Measurements from ENCODE around the gene HOXC4. TPM values are rescaled to one million over a fixed set of nuclear protein-coding genes. Genes with fewer than 3 reads are reported as not detected.

HOXC4 gene
- total and polyA plus RNA-seq, 10 of the 15 experiments (the other 5 are each of a cell fraction or from before 2014, with no cell fraction given) = 1.0 to 11.4 (median 4.2) TPM

- SMC1A ChIA-PET (ENCODE audit: uncharacterized antibody, unreplicated experiment) = interaction anchor here (1.0 to 2.7 kb wide), 4 partner anchors 10 to 150 kb away, joined by 3 to 9 read pairs (median 3); partner anchors contain the start of genes HOXC4 and HOXC6
- Histone ChIP-seq H3K36me3 (ENCODE audit: control insufficient read depth in 2 of 2, insufficient read depth in 2 of 2, low read length in 1 of 2) (no peaks in the 10 kb centered on the region), H3K4me2 (ENCODE audit: control insufficient read depth, insufficient read depth) (no peak overlapping the region), H3K4me1 (ENCODE audit: control insufficient read depth, insufficient read depth, low read length) (no peaks in the 10 kb centered on the region), H3K79me2 (ENCODE audit: control insufficient read depth, insufficient read depth, low read length) (no peaks in the 10 kb centered on the region), H3K9ac (ENCODE audit: control insufficient read depth, insufficient read depth, low read length) (no peak overlapping the region), H3K9me3 (replicated peaks; ENCODE audit: control insufficient read depth, insufficient read depth, low read length) (no peaks in the 10 kb centered on the region; the same call in 2 of the 3 replicates), H3K4me3 (no peak overlapping the region), H3K27ac (ENCODE audit: control insufficient read depth, insufficient read depth) (no peak overlapping the region), H4K20me1 (ENCODE audit: control insufficient read depth, insufficient read depth) (no peaks in the 10 kb centered on the region), H3K27me3 (replicated peaks in 1 of 2; ENCODE audit: control insufficient read depth in 2 of 2, insufficient read depth in 2 of 2, low read length in 1 of 2) (peaks cover 1 to 7% of the 10 kb centered on the region in 2 experiments; a peak in 2 of 4 replicates), H2AFZ (ENCODE audit: control insufficient read depth, low read depth, low read length) (no peak overlapping the region)
- intact Hi-C loops (cut with micrococcal nuclease; ENCODE audit: unreplicated experiment) = no loop called here
- no peak for FAIRE-seq
- in situ Hi-C loops (cut with MboI) = no loop called here
- DNase-seq (ENCODE audit: low read depth, low spot score) = no peak
- WGBS (ENCODE audit: insufficient coverage, insufficient replicate concordance, low lambda C conversion rate, missing lambda C conversion rate) = 24% methylated on average over 4 of the region's 4 CpGs
- CTCF ChIA-PET = interaction anchor here (1.3 to 1.7 kb wide), 4 partner anchors 8 to 175 kb away, joined by 4 to 6 read pairs (median 4); partner anchors contain the start of gene HOXC5
- peak; percentile 41; the same call in 2 of the 3 replicates for ATAC-seq
- POLR2A ChIA-PET = no interaction called here
- RAD21 ChIA-PET (ENCODE audit: unreplicated experiment) = interaction anchor here (1.0 to 4.2 kb wide), 4 partner anchors 8 to 151 kb away, joined by 3 to 18 read pairs (median 4); partner anchors contain the start of genes HOXC4 and HOXC5
- no TSS peak for BruUV-seq (replicated peaks)
- TF ChIP-seq RAD51 (IDR thresholded peaks at IDR 0.05) (peak; percentile 45; the same call in 1 of the 2 replicates), ZNF384 (IDR thresholded peaks at IDR 0.05; ENCODE audit: borderline replicate concordance, low read depth, low read length) (no peak), HDAC2 (IDR thresholded peaks at IDR 0.05) (no peak), RELB (IDR thresholded peaks at IDR 0.05; ENCODE audit: low read depth) (no peak), RUNX3 (IDR thresholded peaks at IDR 0.05; ENCODE audit: low read length) (no peak), NKRF (conservative IDR thresholded peaks at IDR 0.05) (no peak), USF1 (IDR thresholded peaks at IDR 0.05; ENCODE audit: borderline replicate concordance, extremely low read length, insufficient read depth, low read depth, low read length) (peak; percentile 66), IKZF2 (IDR thresholded peaks at IDR 0.05) (no peak), SKIL (IDR thresholded peaks at IDR 0.05; ENCODE audit: low read depth, poor library complexity, severe bottlenecking) (no peak), NFYB (IDR thresholded peaks at IDR 0.05; ENCODE audit: insufficient read depth, low read depth, low read length) (peak; percentile 82), SREBF2 (IDR thresholded peaks at IDR 0.05; ENCODE audit: low read length) (no peak), ZNF622 (IDR thresholded peaks at IDR 0.05) (no peak), BCLAF1 (IDR thresholded peaks at IDR 0.05) (no peak)
Observed at GRCh38 chr12:54040148-54040494, 13.5 kb upstream of the HOXC4 start.

Measured in GM12878 (cell line).